ENCODE measurements around the gene CYCS.
"Not testable (repeated sequence)": the region's sequence is repeated elsewhere in the genome, so short reads cannot be mapped to it uniquely, and the experiment has no call there.

The CYCS gene

GRCh38 chr7:25087855-25088254 is 37.2 kb downstream of the CYCS start:
- H3K27ac ChIP-seq: no peak overlapping the region
- no peak for TF ChIP-seq CTCF (conservative IDR thresholded peaks at IDR 0.05)

GRCh38 chr7:25084821-25085220 is 40.2 kb downstream of the CYCS start:
- no peak for TF ChIP-seq CTCF (conservative IDR thresholded peaks at IDR 0.05)
- no peak overlapping the region for H3K27ac ChIP-seq

GRCh38 chr7:25083201-25083600 is 41.9 kb downstream of the CYCS start:
- no peak for TF ChIP-seq CTCF (conservative IDR thresholded peaks at IDR 0.05)
- no peak overlapping the region for H3K27ac ChIP-seq

GRCh38 chr7:25082041-25082440 is 43.0 kb downstream of the CYCS start:
- not testable (repeated sequence) for H3K27ac ChIP-seq

- no peak overlapping the region for H3K27ac ChIP-seq
- no peak for TF ChIP-seq CTCF (conservative IDR thresholded peaks at IDR 0.05)
Measured at GRCh38 chr7:25077096-25077495, 48.0 kb downstream of the CYCS start.

- TF ChIP-seq CTCF (conservative IDR thresholded peaks at IDR 0.05): no peak
- H3K27ac ChIP-seq: no peak overlapping the region
Measured at GRCh38 chr7:25075459-25075858, 49.6 kb downstream of the CYCS start.

- no peak overlapping the region for H3K27ac ChIP-seq
- TF ChIP-seq CTCF (conservative IDR thresholded peaks at IDR 0.05): no peak
Measured at GRCh38 chr7:25073451-25073850, 51.6 kb downstream of the CYCS start.

All from VCaP (cell line).